Uterus (tissue), 2 donors: ENCODE measurements around the gene CASZ1.

Experiments
- CTCF ChIP-seq, 4 experiments: fragments of 200-600 bp in 2 of 4; fragments of 450-650 bp in 2 of 4; sonication (generic) in 2 of 4; IDR thresholded peaks; one replicate each; pipeline ENCODE4 v1.5.1; 2016 to 2019; ENCODE audit warnings: antibody characterized with exemption in 4 of 4, mild to moderate bottlenecking in 2 of 4, moderate library complexity in 1 of 4
- POLR2A ChIP-seq, 2 donors: fragments of 450-650 bp; IDR thresholded peaks; one replicate each; pipeline ENCODE4 v1.6.1; 2016; ENCODE audit warnings: antibody characterized with exemption in 2 of 2, mild to moderate bottlenecking in 1 of 2, moderate library complexity in 1 of 2

GRCh38 chr1:10800778-10801177 is 4.3 kb upstream of the CASZ1 start:
- TF ChIP-seq CTCF (IDR thresholded peaks at IDR 0.05) (no peak), POLR2A (IDR thresholded peaks at IDR 0.05) (no peak)
